ENCODE results near the gene THADA. TPM values are rescaled to one million over a fixed set of nuclear protein-coding genes. Genes with fewer than 3 reads are reported as not detected.
A peak's percentile ranks its signal among the peaks of the same experiment; 100 is the strongest.

The THADA gene
- total RNA-seq, 1 experiment from 2014 or later = 20.1 TPM

GRCh38 chr2:43186679-43187374 is 409.0 kb downstream of the THADA start:
- no peak for TF ChIP-seq CTCF (conservative IDR thresholded peaks at IDR 0.05)
- Histone ChIP-seq H2BK120ac (ENCODE audit: low read depth, low read length, poor library complexity, severe bottlenecking) (no peak overlapping the region), H2BK12ac (ENCODE audit: insufficient read length, low read depth, low read length) (no peak overlapping the region), H3K4me1 (ENCODE audit: insufficient read depth, low read length) (peaks cover 13% of the 10 kb centered on the region), H3K56ac (ENCODE audit: insufficient read length, low read depth, low read length) (no peak overlapping the region), H3K18ac (ENCODE audit: insufficient read length, low read depth, low read length) (peak overlapping the region; percentile 3), H4K5ac (ENCODE audit: insufficient read length, low read depth, low read length) (no peak overlapping the region), H3K23me2 (ENCODE audit: insufficient read length, low read depth, low read length, poor library complexity, severe bottlenecking) (no peaks in the 10 kb centered on the region), H3T11ph (ENCODE audit: low read length) (no peak overlapping the region), H2BK20ac (ENCODE audit: low read depth, low read length, poor library complexity, severe bottlenecking) (no peak overlapping the region), H3K79me1 (ENCODE audit: insufficient read depth, low read depth, low read length, poor library complexity, severe bottlenecking) (no peaks in the 10 kb centered on the region), H2AK5ac (ENCODE audit: insufficient read length, low read length) (no peak overlapping the region), H3K23ac (ENCODE audit: insufficient read length, low read depth, low read length) (no peak overlapping the region), H3K27ac (ENCODE audit: insufficient read length, low read depth, low read length) (no peak overlapping the region), H2AFZ (ENCODE audit: low read length) (no peak overlapping the region), H2BK5ac (ENCODE audit: insufficient read length, low read length) (no peak overlapping the region), H3K27me3 (ENCODE audit: insufficient read depth, low read length) (no peaks in the 10 kb centered on the region), H2BK15ac (ENCODE audit: low read depth, low read length) (no peak overlapping the region), H3K4ac (ENCODE audit: low read depth, low read length) (no peak overlapping the region), H3K9me3 (ENCODE audit: control insufficient read depth, low read depth, low read length) (no peaks in the 10 kb centered on the region), H4K8ac (replicated peaks; ENCODE audit: insufficient read length, low read depth, low read length) (no peak overlapping the region), H4K20me1 (ENCODE audit: control insufficient read depth, insufficient read depth, insufficient read length) (no peaks in the 10 kb centered on the region), H3K79me2 (ENCODE audit: insufficient read depth, low read length) (no peaks in the 10 kb centered on the region), H4K91ac (ENCODE audit: insufficient read length, low read depth, low read length) (no peak overlapping the region), H3K9ac (ENCODE audit: extremely low read depth, insufficient read length, low read length) (no peak overlapping the region), H3K14ac (ENCODE audit: insufficient read depth, low read length) (no peak overlapping the region; the same call in 1 of the 2 replicates), H3K4me2 (ENCODE audit: insufficient read depth, insufficient read length, low read length) (no peak overlapping the region)
- peak overlapping the region in 2 of 3 experiments; percentile 77; a peak in 4 of 7 replicates for H3K27ac Mint-ChIP-seq
- H3K4me1 Mint-ChIP-seq = peaks cover 47 to 50% of the 10 kb centered on the region in 2 experiments
- no peak overlapping the region for H3K4me3 Mint-ChIP-seq
- 0 out of 2 replicates have a peak, but pooled peaks cover 1% of the 10 kb centered on the region for H3K27me3 Mint-ChIP-seq (ENCODE audit: low read depth)
- H3K9me3 Mint-ChIP-seq = no peaks in the 10 kb centered on the region; a peak in 1 of 5 replicates
- WGBS (ENCODE audit: extremely low coverage, insufficient read length, low lambda C conversion rate) = no CpG with 5 or more reads among the region's 12 CpGs
- no peaks in the 10 kb centered on the region for H3K36me3 Mint-ChIP-seq (ENCODE audit: insufficient read depth in 1 of 3, low read depth in 3 of 3)
- peak; percentile 73 for DNase-seq

Data from H9 (cell line).